Right cardiac atrium (tissue), 5 donors: ENCODE results near the gene TMEFF2. TPM values are rescaled to one million over a fixed set of nuclear protein-coding genes. Genes with fewer than 3 reads are reported as not detected.
A peak's percentile ranks its signal among the peaks of the same experiment; 100 is the strongest.

Source experiments
- ATAC-seq, 2 donors: fragments of 200-7000 bp; cut with Tn5 transposase; one replicate each; pipeline versions ENCODE4 v1.8.0 to v1.9.1; 2020; ENCODE audit warnings: moderate library complexity in 2 of 2, mild to moderate bottlenecking in 1 of 2
- DNase-seq, 3 donors: peaks; one replicate each; pipeline ENCODE4 v3.0.0-alpha.2; 2020
- H3K27ac ChIP-seq: one replicate; pipeline ENCODE4 v1.5.1; 2013; ENCODE audit warnings: mild to moderate bottlenecking, low read length, control low read depth, moderate library complexity
- H3K27me3 ChIP-seq: one replicate; pipeline ENCODE4 v1.6.1; 2013; ENCODE audit not compliant: control insufficient read depth, insufficient read depth
- H3K4me1 ChIP-seq: one replicate; pipeline ENCODE4 v1.6.1; 2013; ENCODE audit warnings: low read length; ENCODE audit not compliant: control insufficient read depth, insufficient read depth
- H3K4me3 ChIP-seq: one replicate; pipeline ENCODE4 v1.5.1; 2013; ENCODE audit warnings: low read length, control low read depth
- H3K9me3 ChIP-seq: one replicate; pipeline ENCODE4 v1.6.1; 2013; ENCODE audit warnings: low read length; ENCODE audit not compliant: control insufficient read depth
- WGBS: extraction: QIAGEN DNeasy Blood & Tissue Kit; methylation state at CpG from one replicate; pipeline ENCODE4 v1.1.7; 2013; 5-methylcytosine and 5-hydroxymethylcytosine counted together
- intact Hi-C, 4 donors: fragments of 100-400 bp; cut with DNase I; formaldehyde crosslinking; loops; one replicate each; pipeline versions ENCODE4 v1.11.0 to v1.14.0; 2022 to 2023
- polyA plus RNA-seq: library from polyadenylated mRNA; stranded (reverse); fragments of 200-250 nt; gene quantifications from one replicate; pipeline ENCODE4 v1.2.3, GENCODE V29; 2013
- total RNA-seq, 4 donors: library from RNA; stranded (reverse); fragmentation: NEBNext Ultra II Directional; extraction: Animal tissue kit (Norgen Biotek cat#: 25700); gene quantifications; one replicate each; pipeline ENCODE4 v1.2.1, GENCODE V29; 2021
- donor health status: healthy with polysubstance abuse.
- donor health status: DM: no; HTN: yes; CAD: no.
- donor health status: DM: no; HTN: no; CAD: no.
- donor health status: DM: no; HTN: yes; CAD: no; lungs with severe emphysema.
- donor health status: DM: yes; HTN: yes; CAD: no.

Gene TMEFF2
- total and polyA plus RNA-seq, 5 donors, result 0.14 to 3.3 (median 1.3) TPM

- no peak overlapping the region for H3K27ac ChIP-seq
- H3K4me3 ChIP-seq, result no peak overlapping the region
- ATAC-seq, result peak; percentile 68 to 73
- H3K4me1 ChIP-seq, result no peaks in the 10 kb centered on the region
- WGBS, result 74% methylated on average over 5 of the region's 5 CpGs
- DNase-seq, result peak in 1 of 3 donors; percentile 10
- intact Hi-C loops, result no loop called here
- no peaks in the 10 kb centered on the region for H3K9me3 ChIP-seq
- H3K27me3 ChIP-seq, result no peaks in the 10 kb centered on the region
Measured at GRCh38 chr2:192007581-192008228, 187.0 kb downstream of the TMEFF2 start.

GRCh38 chr2:192005211-192005610 is 189.5 kb downstream of the TMEFF2 start:
- intact Hi-C loops, result no loop called here
- WGBS, result 92% methylated on average over 3 of the region's 3 CpGs

GRCh38 chr2:192004188-192004963 is 190.4 kb downstream of the TMEFF2 start:
- Histone ChIP-seq H3K9me3 (no peaks in the 10 kb centered on the region), H3K27ac (no peak overlapping the region), H3K27me3 (no peaks in the 10 kb centered on the region), H3K4me1 (no peaks in the 10 kb centered on the region), H3K4me3 (no peak overlapping the region)
- intact Hi-C loops, result no loop called here
- ATAC-seq, result no peak
- WGBS, result 45% methylated on average over 5 of the region's 5 CpGs
- no peak for DNase-seq

More at GRCh38 chr2:192005211-192005610, 189.5 kb downstream of the TMEFF2 start:
- Histone ChIP-seq H3K4me1 (no peaks in the 10 kb centered on the region), H3K9me3 (no peaks in the 10 kb centered on the region), H3K27ac (no peak overlapping the region), H3K27me3 (no peaks in the 10 kb centered on the region), H3K4me3 (no peak overlapping the region)
- DNase-seq, result no peak
- no peak for ATAC-seq

GRCh38 chr2:192002418-192002817 is 192.3 kb downstream of the TMEFF2 start:
- no peaks in the 10 kb centered on the region for H3K27me3 ChIP-seq
- intact Hi-C loops, result no loop called here
- no peaks in the 10 kb centered on the region for H3K9me3 ChIP-seq
- DNase-seq (no peak), ATAC-seq (no peak)
- no peak overlapping the region for H3K4me3 ChIP-seq
- H3K27ac ChIP-seq, result no peak overlapping the region
- H3K4me1 ChIP-seq, result no peaks in the 10 kb centered on the region
- 97% methylated on average over 8 of the region's 8 CpGs for WGBS

- Histone ChIP-seq H3K27ac (no peak overlapping the region), H3K27me3 (no peaks in the 10 kb centered on the region), H3K9me3 (no peaks in the 10 kb centered on the region), H3K4me1 (no peaks in the 10 kb centered on the region), H3K4me3 (no peak overlapping the region)
- DNase-seq (no peak), ATAC-seq (no peak)
- intact Hi-C loops, result no loop called here
- WGBS, result 99% methylated on average over 1 of the region's 1 CpG
Measured at GRCh38 chr2:192000196-192000980, 194.3 kb downstream of the TMEFF2 start.

GRCh38 chr2:191999101-191999841 is 195.5 kb downstream of the TMEFF2 start:
- 75% methylated on average over 4 of the region's 4 CpGs for WGBS

GRCh38 chr2:191995285-191995684 is 199.4 kb downstream of the TMEFF2 start:
- ATAC-seq (no peak), DNase-seq (no peak)
- Histone ChIP-seq H3K27ac (no peak overlapping the region), H3K4me1 (no peaks in the 10 kb centered on the region), H3K9me3 (no peaks in the 10 kb centered on the region), H3K27me3 (no peaks in the 10 kb centered on the region), H3K4me3 (no peak overlapping the region)
- intact Hi-C loops, result no loop called here
- 66% methylated on average over 2 of the region's 2 CpGs for WGBS

More at GRCh38 chr2:191999101-191999841, 195.5 kb downstream of the TMEFF2 start:
- H3K4me3 ChIP-seq, result no peak overlapping the region
- intact Hi-C loops, result no loop called here
- H3K9me3 ChIP-seq, result no peaks in the 10 kb centered on the region
- ATAC-seq (no peak), DNase-seq (no peak)
- no peaks in the 10 kb centered on the region for H3K27me3 ChIP-seq
- H3K4me1 ChIP-seq, result no peaks in the 10 kb centered on the region
- H3K27ac ChIP-seq, result no peak overlapping the region

- intact Hi-C loops, result no loop called here
- Histone ChIP-seq H3K9me3 (no peaks in the 10 kb centered on the region), H3K4me3 (no peak overlapping the region), H3K27me3 (no peaks in the 10 kb centered on the region), H3K27ac (no peak overlapping the region), H3K4me1 (no peaks in the 10 kb centered on the region)
- DNase-seq, result no peak
- 63% methylated on average over 2 of the region's 2 CpGs for WGBS
- ATAC-seq, result no peak
Measured at GRCh38 chr2:191994749-191995148, 200.0 kb downstream of the TMEFF2 start.

- DNase-seq, result no peak
- Histone ChIP-seq H3K4me1 (no peaks in the 10 kb centered on the region), H3K9me3 (no peaks in the 10 kb centered on the region), H3K27ac (no peak overlapping the region), H3K4me3 (no peak overlapping the region), H3K27me3 (no peaks in the 10 kb centered on the region)
- ATAC-seq, result no peak
- intact Hi-C loops, result no loop called here
- 93% methylated on average over 5 of the region's 5 CpGs for WGBS
Measured at GRCh38 chr2:191991442-191991841, 203.3 kb downstream of the TMEFF2 start.

- H3K27me3 ChIP-seq, result no peaks in the 10 kb centered on the region
- intact Hi-C loops, result no loop called here
- WGBS, result 55% methylated on average over 2 of the region's 2 CpGs
- H3K4me3 ChIP-seq, result no peak overlapping the region
- H3K9me3 ChIP-seq, result no peaks in the 10 kb centered on the region
- H3K27ac ChIP-seq, result no peak overlapping the region
- DNase-seq (no peak), ATAC-seq (no peak)
- no peaks in the 10 kb centered on the region for H3K4me1 ChIP-seq
Measured at GRCh38 chr2:191985740-191986139, 209.0 kb downstream of the TMEFF2 start.
